ENCODE data around the gene CFAP126. TPM values are rescaled to one million over a fixed set of nuclear protein-coding genes. Genes with fewer than 3 reads are reported as not detected.
"Not testable (repeated sequence)": the region's sequence is repeated elsewhere in the genome, so short reads cannot be mapped to it uniquely, and the experiment has no call there.

Gene CFAP126
- total and polyA plus RNA-seq, 5 donors from 2014 or later = not detected

GRCh38 chr1:161315841-161316674 is 51.6 kb downstream of the CFAP126 start:
- DNase-seq; H3K27ac ChIP-seq (ENCODE audit: insufficient read depth, low read length, poor library complexity, severe bottlenecking); H3K36me3 ChIP-seq (ENCODE audit: control insufficient read depth, insufficient read depth, low read length); H3K4me3 ChIP-seq (ENCODE audit: low read depth, low read length); H3K36me3 Mint-ChIP-seq; H3K27me3 ChIP-seq (ENCODE audit: control insufficient read depth, insufficient read depth, low read length); ATAC-seq (ENCODE audit: low read depth in 2 of 2); H3K27me3 Mint-ChIP-seq; H3K9me3 Mint-ChIP-seq; H3K9me3 ChIP-seq (ENCODE audit: control insufficient read depth in 2 of 2, low read length in 2 of 2): not testable (repeated sequence)
- Mint-ChIP-seq H3K4me1 (peaks cover 23 to 43% (median 27%) of the 10 kb centered on the region in 4 donors), H3K27ac (peak overlapping the region; percentile 27 to 100 (median 100)), H3K4me3 (peak overlapping the region; percentile 53 to 99 (median 97))
- H3K4me1 ChIP-seq (ENCODE audit: control insufficient read depth, insufficient read depth, low read length, poor library complexity, severe bottlenecking) = peaks cover 18% of the 10 kb centered on the region

Other genes starting within 250 kb of the CFAP126 start
- 48.0 TPM for gene PFDN2, start 249.8 kb downstream of the CFAP126 start, total RNA-seq
- 100 to 1,000 TPM in 2 of 4 donors, 10 to 100 TPM in 2; 90.9 to 109 (median 98.6) TPM for gene PFDN2, start 249.8 kb downstream of the CFAP126 start, polyA plus RNA-seq
- gene NIT1, start 249.8 kb downstream of the CFAP126 start, total RNA-seq = 28.2 TPM
- 10 to 100 TPM; 21.1 to 24.5 (median 22.2) TPM for gene NIT1, start 249.8 kb downstream of the CFAP126 start, polyA plus RNA-seq
- gene DEDD, start 235.2 kb downstream of the CFAP126 start, total RNA-seq = 40.9 TPM
- 10 to 100 TPM; 39.5 to 46.4 (median 41.8) TPM for gene DEDD, start 235.2 kb downstream of the CFAP126 start, polyA plus RNA-seq
- gene UFC1, start 213.9 kb downstream of the CFAP126 start, total RNA-seq = 115 TPM
- 100 to 1,000 TPM; 147 to 188 (median 171) TPM for gene UFC1, start 213.9 kb downstream of the CFAP126 start, polyA plus RNA-seq
- 36.9 TPM for gene USP21, start 208.4 kb downstream of the CFAP126 start, total RNA-seq
- gene USP21, start 208.4 kb downstream of the CFAP126 start, polyA plus RNA-seq = 10 to 100 TPM; 18.8 to 27.0 (median 22.1) TPM
- gene PPOX, start 201.4 kb downstream of the CFAP126 start, total RNA-seq = 45.3 TPM
- 10 to 100 TPM; 18.0 to 32.9 (median 22.3) TPM for gene PPOX, start 201.4 kb downstream of the CFAP126 start, polyA plus RNA-seq
- gene B4GALT3, start 190.4 kb downstream of the CFAP126 start, total RNA-seq = 68.1 TPM
- gene B4GALT3, start 190.4 kb downstream of the CFAP126 start, polyA plus RNA-seq = 100 to 1,000 TPM in 1 of 4 donors, 10 to 100 TPM in 3; 75.6 to 104 (median 84.9) TPM
- 5.3 TPM for gene ADAMTS4, start 168.8 kb downstream of the CFAP126 start, total RNA-seq
- 1 to 10 TPM in 1 of 4 donors, under 1 TPM in 2, not detected in 1; 0.36 to 1.4 (median 0.37) TPM for gene ADAMTS4, start 168.8 kb downstream of the CFAP126 start, polyA plus RNA-seq
- 67.5 TPM for gene NDUFS2, start 165.5 kb downstream of the CFAP126 start, total RNA-seq
- gene NDUFS2, start 165.5 kb downstream of the CFAP126 start, polyA plus RNA-seq = 100 to 1,000 TPM; 107 to 128 (median 117) TPM
- 2.9 TPM for gene FCER1G, start 152.6 kb downstream of the CFAP126 start, total RNA-seq
- gene FCER1G, start 152.6 kb downstream of the CFAP126 start, polyA plus RNA-seq = 100 to 1,000 TPM in 2 of 4 donors, 10 to 100 TPM in 2; 48.4 to 121 (median 101) TPM
- not detected for gene APOA2, start 144.2 kb downstream of the CFAP126 start, total RNA-seq
- not detected for gene APOA2, start 144.2 kb downstream of the CFAP126 start, polyA plus RNA-seq
- 8.6 TPM for gene TOMM40L, start 141.8 kb downstream of the CFAP126 start, total RNA-seq
- 1 to 10 TPM; 5.3 to 7.1 (median 6.0) TPM for gene TOMM40L, start 141.8 kb downstream of the CFAP126 start, polyA plus RNA-seq
- not detected for gene NR1I3, start 129.7 kb downstream of the CFAP126 start, total RNA-seq
- under 1 TPM in 1 of 4 donors, not detected in 3; 0.21 TPM for gene NR1I3, start 129.7 kb downstream of the CFAP126 start, polyA plus RNA-seq
- gene PCP4L1, start 109.1 kb downstream of the CFAP126 start, total RNA-seq = not detected
- gene PCP4L1, start 109.1 kb downstream of the CFAP126 start, polyA plus RNA-seq = under 1 TPM in 1 of 4 donors, not detected in 3; 0.38 TPM
- 2.3 TPM for gene MPZ, start 57.9 kb downstream of the CFAP126 start, total RNA-seq
- gene MPZ, start 57.9 kb downstream of the CFAP126 start, polyA plus RNA-seq = not detected
- gene SDHC, start 53.5 kb downstream of the CFAP126 start, total RNA-seq = 80.9 TPM
- gene SDHC, start 53.5 kb downstream of the CFAP126 start, polyA plus RNA-seq = 100 to 1,000 TPM; 198 to 294 (median 247) TPM
- not detected for gene FCGR2A, start 137.6 kb upstream of the CFAP126 start, total RNA-seq
- gene FCGR2A, start 137.6 kb upstream of the CFAP126 start, polyA plus RNA-seq = under 1 TPM in 2 of 4 donors, not detected in 2; 0.17 to 0.76 TPM
- not detected for gene HSPA6, start 156.7 kb upstream of the CFAP126 start, total RNA-seq
- gene HSPA6, start 156.7 kb upstream of the CFAP126 start, polyA plus RNA-seq = not detected
- gene FCGR3A, start 181.9 kb upstream of the CFAP126 start, total RNA-seq = not detected
- under 1 TPM in 3 of 4 donors, not detected in 1; 0.52 to 0.83 (median 0.79) TPM for gene FCGR3A, start 181.9 kb upstream of the CFAP126 start, polyA plus RNA-seq

Measured in CD4-positive, CD25-positive, alpha-beta regulatory T cell (primary cell).